Cardiac septum (tissue), 1 donor: ENCODE results near the gene SND1. TPM values are rescaled to one million over a fixed set of nuclear protein-coding genes. Genes with fewer than 3 reads are reported as not detected.

Source experiments
- DNase-seq: peaks from one replicate; pipeline ENCODE4 v3.0.0-alpha.2; 2020; ENCODE audit warnings: low spot score
- intact Hi-C: fragments of 100-400 bp; cut with DNase I; formaldehyde crosslinking; loops from one replicate; pipeline ENCODE4 v1.14.0; 2022
- total RNA-seq: library from RNA; stranded (reverse); fragmentation: NEBNext Ultra II Directional; extraction: Animal tissue kit (Norgen Biotek cat#: 25700); gene quantifications from one replicate; pipeline ENCODE4 v1.2.1, GENCODE V29; 2021
- donor health status: DM: no; HTN: no; CAD: no.

The SND1 gene
- total RNA-seq, 1 donor from 2014 or later = 66.7 TPM

- intact Hi-C loops = no loop called here
- DNase-seq = no peak
These were observed 354.7 kb downstream of the SND1 start for GRCh38 chr7:128006550-128007302.

DNA sequence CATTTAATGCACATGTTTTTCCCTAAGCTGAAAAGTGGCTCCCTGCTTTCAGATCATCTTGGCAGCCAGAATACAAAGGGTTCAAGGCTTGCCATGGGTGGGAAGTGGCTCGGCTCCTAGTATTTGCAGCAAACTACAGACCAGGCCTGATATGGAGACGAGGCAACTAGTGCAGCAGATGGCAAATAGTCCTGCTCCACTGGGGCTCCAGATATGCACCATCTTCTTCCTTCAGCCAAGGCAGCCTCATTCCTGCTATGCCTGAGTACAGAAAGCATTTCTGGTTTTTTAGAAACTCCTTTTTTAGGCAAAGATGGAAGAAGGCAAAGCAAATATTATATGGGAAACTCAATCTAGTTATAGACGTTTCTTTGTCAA lies 355.3 kb downstream of the SND1 start:
- no peak for DNase-seq
- intact Hi-C loops = no loop called here

- intact Hi-C loops = no loop called here
- no peak for DNase-seq
These were observed 356.1 kb downstream of the SND1 start for GRCh38 chr7:128008141-128008540.

DNA sequence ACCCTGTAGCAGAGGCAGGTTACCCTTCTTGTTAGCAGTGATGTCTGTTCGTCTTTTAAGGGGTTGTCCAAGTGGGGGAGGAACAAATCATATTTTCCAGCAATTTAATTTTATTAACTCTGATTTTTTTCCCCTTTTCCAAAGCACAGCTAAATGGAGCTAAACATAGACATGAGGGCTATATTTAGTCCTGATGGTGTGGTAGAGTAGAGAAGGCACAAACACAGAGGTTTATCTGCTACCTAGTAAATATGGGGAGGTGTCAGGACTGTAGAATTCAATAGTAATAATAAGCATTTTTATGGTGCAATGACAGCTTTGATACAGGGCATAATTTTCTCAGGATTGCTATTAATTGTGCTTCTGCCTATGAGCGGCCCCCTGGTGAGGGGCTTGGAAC lies 356.8 kb downstream of the SND1 start:
- intact Hi-C loops = no loop called here

DNA sequence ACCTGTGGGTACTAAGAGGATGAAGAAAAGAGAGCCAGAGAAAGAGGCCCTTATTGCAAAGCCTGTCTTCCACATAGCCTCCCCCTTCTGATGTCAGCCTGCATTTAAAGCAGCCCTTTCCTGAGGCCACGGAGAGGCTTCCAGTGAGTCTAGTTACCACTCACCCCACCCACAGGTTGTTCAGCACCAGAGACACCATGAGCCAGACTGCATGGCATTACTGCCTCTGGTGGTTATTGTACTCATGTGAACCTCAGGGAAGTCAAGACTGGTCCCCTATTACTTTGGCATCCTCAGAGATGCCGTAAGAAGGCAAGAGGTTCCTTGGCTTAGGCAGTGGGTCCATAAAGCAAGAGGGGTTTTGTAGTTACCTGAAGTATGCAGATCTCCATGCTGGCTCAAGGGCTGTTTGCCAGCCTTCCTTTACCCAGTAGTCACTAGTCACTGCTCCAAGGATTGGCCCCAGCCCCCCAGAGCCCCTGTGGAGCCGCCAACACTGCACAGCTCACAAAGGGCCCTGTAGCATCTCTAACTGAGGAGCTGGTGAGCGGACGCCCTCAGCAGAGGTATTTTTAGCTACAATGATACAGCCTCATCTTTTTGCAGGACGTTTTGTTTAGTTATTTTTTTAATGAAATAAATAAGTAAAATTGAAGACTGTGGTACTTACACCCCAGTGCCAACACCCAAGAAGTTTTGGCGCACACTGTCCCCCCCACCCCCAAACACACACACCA lies 358.6 kb downstream of the SND1 start:
- no peak for DNase-seq
- intact Hi-C loops = no loop called here

More for the DNA sequence above, 356.8 kb downstream of the SND1 start:
- DNase-seq = no peak

DNA sequence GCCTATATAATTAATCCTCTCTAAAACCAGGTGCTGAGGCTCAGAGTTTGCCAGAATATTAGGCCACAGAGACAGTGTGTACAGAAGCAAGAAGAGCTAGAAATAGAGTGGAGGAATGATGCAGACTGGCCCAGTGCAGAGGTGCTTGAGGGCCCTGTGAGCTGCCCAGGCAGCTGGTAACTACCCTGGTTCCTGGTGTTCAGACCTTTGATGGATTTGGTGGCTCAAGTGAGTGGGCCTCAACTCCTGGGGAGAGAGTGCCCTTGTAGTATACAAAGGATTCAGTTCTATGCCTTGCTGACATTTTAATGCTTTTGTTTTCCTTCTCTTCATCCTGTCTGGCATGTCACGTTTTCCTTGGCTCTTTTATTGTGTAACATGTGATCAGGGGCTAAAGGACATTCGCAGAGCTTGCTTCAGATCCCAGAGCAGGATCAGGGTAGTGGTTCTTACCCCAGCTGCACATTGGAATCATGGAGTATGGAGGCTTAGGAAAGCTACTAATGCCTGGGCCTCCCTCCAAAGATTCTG lies 359.2 kb downstream of the SND1 start:
- DNase-seq = no peak
- intact Hi-C loops = no loop called here

DNA sequence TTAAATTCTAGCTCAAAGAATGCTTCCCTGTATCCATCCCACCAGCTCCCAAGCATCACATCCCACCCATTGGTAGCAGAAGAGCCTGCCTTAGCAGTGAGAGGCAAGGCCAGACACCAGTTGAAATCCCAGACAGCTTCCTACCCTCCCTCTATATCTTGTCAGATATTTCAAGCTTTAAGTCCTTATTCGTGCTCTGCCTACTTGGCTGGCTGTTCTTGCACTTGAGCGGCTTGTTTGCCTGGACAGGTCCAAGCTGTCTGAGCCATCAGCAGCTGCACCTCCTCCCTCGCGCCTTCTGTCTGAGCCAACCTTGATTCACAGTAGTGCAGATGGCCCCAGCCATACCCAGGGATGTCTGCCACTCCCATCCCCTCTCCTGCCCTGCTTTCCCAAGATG lies 362.8 kb downstream of the SND1 start:
- intact Hi-C loops = no loop called here
- DNase-seq = no peak

DNA sequence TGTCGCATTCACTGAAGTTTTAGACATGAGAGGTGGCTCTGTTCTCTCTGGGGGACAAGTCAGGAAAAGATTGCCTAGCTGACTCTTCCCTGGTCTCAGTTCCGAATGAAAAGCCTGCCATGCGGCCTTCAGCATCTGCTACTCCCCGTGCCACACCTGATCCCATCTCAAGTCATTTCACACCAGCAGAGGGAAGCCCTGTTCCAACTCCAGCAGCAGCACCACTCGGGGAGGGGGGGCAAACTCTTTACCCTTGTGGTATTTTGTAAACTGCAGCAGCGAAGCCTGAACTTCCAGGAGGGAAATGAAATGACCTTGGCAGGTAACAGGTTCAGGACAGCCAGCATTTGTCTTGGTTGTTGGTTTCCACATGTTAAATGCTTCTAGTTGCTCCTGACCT lies 365.5 kb downstream of the SND1 start:
- intact Hi-C loops = no loop called here
- DNase-seq = no peak

- intact Hi-C loops = no loop called here
- DNase-seq = no peak
These were observed 366.2 kb downstream of the SND1 start for GRCh38 chr7:128017862-128018845.

- intact Hi-C loops = no loop called here
- no peak for DNase-seq
These were observed 367.3 kb downstream of the SND1 start for GRCh38 chr7:128019288-128019687.

DNA sequence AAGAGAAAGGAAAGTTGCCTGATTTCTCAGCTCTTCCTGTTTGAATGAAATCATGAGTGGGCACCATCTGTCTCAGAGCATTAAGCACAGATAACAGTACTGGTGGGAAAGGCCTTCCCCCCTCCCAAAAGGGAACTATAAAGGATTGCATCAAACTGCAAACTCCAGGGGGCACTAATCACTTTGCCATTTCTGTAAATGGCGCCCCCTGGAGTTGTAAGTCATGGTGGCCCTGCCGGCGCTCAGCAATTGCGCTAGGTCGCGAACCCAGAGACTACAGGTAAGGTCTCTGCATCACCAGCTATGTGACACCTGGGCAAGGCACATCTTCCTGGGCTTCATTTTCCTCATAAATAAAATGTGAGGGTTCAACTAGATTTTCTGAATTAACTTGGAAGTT lies 368.2 kb downstream of the SND1 start:
- DNase-seq = no peak
- intact Hi-C loops = no loop called here

GRCh38 chr7:128021366-128021765 lies 369.4 kb downstream of the SND1 start:
- no peak for DNase-seq
- intact Hi-C loops = no loop called here

DNA sequence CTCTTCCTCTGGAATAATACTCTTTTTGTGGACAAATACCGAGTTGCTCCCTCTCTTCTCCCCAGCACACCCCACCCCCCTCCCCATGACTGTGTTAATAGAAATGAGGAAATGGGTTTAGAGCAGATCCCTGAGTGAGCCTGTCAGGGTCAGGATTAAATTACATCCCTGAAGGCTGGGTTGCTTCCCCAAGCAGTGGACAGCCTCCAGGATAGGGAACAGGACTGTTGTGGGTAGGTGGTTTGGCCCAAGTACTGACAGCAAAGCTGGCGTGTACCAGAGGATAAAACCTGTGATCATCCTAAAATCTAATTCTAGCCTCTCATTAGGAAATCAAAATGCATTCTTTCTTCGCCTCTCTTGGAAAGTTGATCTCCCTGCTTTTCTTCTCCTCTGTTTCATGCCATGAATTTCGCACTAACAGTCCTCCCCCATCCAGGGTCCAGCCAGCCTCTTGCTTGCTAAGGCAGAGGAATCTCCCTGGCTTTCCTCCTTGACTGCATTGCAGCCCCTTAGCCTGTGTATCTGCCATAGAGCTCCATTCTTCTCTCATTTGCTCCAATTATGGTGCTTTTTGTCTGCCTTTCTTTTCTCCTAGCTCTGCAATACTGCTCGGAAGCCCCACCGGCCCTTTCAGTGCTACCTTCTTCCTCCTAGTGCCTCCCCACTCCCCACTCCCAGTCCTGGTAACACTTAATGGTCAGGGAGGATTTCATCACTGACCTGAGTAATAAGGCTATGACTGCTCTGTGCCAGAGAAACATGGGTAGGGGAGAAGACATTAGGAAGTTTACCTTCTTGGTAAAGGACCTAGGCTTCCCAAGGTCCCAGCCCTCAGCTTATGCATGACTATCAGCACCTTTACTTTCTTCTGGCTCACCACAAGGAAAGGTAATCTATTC lies 370.9 kb downstream of the SND1 start:
- intact Hi-C loops = no loop called here
- DNase-seq = no peak

- intact Hi-C loops = no loop called here
- no peak for DNase-seq
These were observed 372.2 kb downstream of the SND1 start for GRCh38 chr7:128024151-128024550.

DNA sequence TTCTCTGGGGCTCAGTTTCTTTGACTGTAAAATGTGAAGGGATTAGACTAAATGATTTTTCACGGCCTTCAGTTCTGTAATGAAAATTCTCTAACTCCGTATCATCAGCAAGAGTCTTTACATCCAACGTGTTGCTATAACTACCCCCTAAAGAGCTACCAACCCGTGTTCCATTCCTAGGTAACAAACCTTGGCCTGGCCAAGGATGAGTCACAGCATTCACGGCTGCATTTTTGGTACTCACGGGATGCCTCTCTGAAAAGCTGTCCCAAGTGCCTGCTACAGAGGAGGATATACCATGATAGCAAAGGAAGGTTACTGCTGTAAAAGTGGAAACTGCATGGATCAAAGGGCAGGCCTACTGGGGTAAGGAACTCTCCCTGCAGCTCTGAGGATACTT lies 373.4 kb downstream of the SND1 start:
- no peak for DNase-seq
- intact Hi-C loops = no loop called here

- no peak for DNase-seq
These were observed 373.8 kb downstream of the SND1 start for GRCh38 chr7:128025819-128026218.

GRCh38 chr7:128026551-128026950 lies 374.6 kb downstream of the SND1 start:
- DNase-seq = no peak
- intact Hi-C loops = no loop called here

More at GRCh38 chr7:128025819-128026218, 373.8 kb downstream of the SND1 start:
- intact Hi-C loops = no loop called here

- intact Hi-C loops = no loop called here
- no peak for DNase-seq
These were observed 375.5 kb downstream of the SND1 start for GRCh38 chr7:128027485-128027980.
